HG03280 (cell line): Measurements from ENCODE around the gene EXT2.

Experiments used
- ATAC-seq: cut with Tn5 transposase; IDR thresholded peaks from one replicate; pipeline ENCODE4 v1.9.1; 2021; ENCODE audit warnings: mild to moderate bottlenecking, moderate library complexity; ENCODE audit not compliant: unreplicated experiment

The EXT2 gene

DNA sequence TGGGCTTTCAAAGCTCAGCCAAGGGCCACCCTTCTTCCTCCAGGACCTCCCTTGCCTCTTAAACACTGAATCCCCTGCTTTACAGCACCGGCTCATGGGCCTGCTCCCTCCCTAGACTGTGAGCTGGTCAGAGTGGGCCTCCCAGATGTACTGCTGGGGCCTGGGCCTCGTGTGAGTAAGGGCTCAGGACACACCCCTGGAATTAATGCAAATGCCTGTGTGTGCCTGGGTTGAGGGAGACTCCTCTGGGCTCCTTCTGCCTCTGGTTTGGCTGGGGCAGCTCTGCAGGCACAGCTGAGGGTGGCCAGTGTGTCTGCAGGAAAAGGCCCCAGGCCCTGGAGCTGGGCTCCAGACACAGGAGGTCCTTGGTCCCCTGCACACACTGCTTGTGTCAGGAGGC lies 190.3 kb downstream of the EXT2 start:
- ATAC-seq = no peak

DNA sequence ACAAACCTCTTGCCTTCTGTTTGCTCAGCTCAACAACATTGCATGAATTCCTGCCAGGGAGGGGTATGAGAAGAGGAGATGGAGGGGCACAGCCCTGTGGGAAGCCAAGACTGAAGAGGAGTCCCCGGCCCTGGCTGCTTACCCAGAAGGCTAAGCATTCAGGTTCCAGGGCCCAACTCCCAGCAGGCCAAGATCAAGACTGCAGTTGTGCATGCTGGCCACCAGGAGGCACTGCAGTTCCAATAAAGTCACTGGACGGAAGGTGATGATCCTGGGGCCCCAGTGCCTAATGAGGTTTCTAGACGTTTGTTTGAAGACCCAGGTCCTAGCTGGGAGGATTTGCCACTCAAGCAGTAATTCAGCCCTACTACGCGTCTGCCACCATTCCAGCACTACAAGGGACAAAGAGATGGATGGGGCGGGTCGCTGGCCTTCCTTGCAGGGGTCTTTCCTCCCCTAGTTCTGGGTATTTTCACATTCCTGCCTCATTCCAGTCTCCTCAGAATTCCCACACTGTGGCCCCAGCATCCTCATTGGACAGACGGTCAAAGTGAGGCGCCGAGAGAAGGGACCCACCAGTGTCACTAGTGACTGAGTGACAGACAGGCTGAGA lies 190.9 kb downstream of the EXT2 start:
- no peak for ATAC-seq

DNA sequence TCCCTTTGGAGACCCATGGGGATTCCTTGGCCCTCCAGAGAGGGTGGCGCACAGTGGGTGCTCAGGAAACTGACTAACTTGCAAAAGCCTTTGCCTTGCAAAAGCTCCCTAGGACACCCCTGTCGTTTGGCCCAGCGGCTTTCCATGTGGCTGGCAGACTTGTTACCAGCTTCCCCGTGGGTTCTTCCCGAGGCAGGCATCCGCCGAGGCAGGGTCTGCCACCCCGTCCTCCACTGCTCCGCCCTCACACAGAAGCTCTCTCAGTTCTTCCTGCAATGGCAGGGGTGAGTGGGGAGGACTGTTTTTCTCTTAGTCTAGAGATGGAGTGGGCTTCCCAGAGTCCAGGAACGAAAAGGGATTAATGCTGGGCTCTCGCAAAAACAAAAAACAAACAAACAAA lies 191.4 kb downstream of the EXT2 start:
- no peak for ATAC-seq

DNA sequence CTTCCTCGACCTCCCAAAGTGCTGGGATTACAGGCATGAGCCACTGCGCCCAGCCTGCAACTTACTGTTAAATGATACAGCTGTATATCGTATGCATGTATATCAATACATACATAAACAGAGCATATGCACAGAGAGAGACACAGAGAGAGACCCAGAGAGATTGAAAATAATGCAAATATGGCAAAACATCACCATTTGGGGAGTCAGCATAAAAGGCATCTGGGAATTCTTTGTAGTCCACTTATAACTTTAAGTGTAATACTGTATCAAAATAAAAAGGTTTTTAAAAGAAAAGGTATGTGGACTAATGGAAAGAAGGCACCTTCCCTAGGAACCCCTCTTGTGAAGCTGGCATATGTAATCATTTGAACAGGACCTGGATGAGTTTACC lies 192.7 kb downstream of the EXT2 start:
- ATAC-seq = no peak

DNA sequence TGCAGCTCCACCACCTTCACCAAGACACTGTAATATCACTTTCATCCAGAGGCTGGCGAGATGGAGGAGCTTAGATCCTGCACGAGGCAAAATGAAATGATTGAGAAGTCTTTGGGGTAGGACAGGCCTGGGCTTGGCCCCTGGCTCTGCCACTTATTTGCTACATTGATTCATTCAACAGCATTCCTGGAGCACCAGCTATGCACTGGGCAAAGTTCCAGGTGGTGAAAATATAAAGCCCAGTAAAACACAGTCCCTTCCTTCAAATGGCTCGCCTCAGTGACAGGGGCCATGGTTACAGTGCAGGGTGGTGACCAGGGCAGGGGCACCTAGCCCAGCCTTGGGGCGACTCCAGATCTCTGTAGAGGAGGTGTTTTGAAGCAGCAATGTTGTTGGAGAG lies 194.7 kb downstream of the EXT2 start:
- ATAC-seq = no peak
